Neural progenitor cell (in vitro differentiated cells): Measurements from ENCODE around the gene DSTN. TPM values are rescaled to one million over a fixed set of nuclear protein-coding genes. Genes with fewer than 3 reads are reported as not detected.

ENCODE experiments used
- DNase-seq: peaks from one replicate; pipeline ENCODE4 v3.0.0-alpha.2; 2016; ENCODE audit warnings: low spot score
- H2AFZ ChIP-seq: fragments of 200-600 bp; sonication (generic); replicated peaks from 2 replicates; pipeline ENCODE4 v1.6.1; 2016; ENCODE audit warnings: antibody characterized with exemption
- H3F3A ChIP-seq: fragments of 200-600 bp; sonication (generic); 2 replicates; pipeline ENCODE4 v1.6.1; 2016; ENCODE audit warnings: antibody characterized with exemption, low read depth
- H3K27ac ChIP-seq: fragments of 200-600 bp; sonication (generic); 2 replicates; pipeline ENCODE4 v1.5.1; 2016; ENCODE audit warnings: mild to moderate bottlenecking
- H3K27me3 ChIP-seq: fragments of 200-600 bp; sonication (generic); 2 replicates; pipeline ENCODE4 v1.6.1; 2016; ENCODE audit warnings: mild to moderate bottlenecking, moderate library complexity
- H3K36me3 ChIP-seq: fragments of 200-600 bp; sonication (generic); 2 replicates; pipeline ENCODE4 v1.5.1; 2016
- H3K4me1 ChIP-seq: fragments of 200-600 bp; sonication (generic); 2 replicates; pipeline ENCODE4 v1.6.1; 2016; ENCODE audit warnings: mixed run types
- H3K4me2 ChIP-seq: fragments of 200-600 bp; sonication (generic); 2 replicates; pipeline ENCODE4 v1.6.1; 2016
- H3K4me3 ChIP-seq: fragments of 200-600 bp; sonication (generic); 2 replicates; pipeline ENCODE4 v1.5.1; 2016
- H3K79me2 ChIP-seq: fragments of 200-600 bp; sonication (generic); 2 replicates; pipeline ENCODE4 v1.6.1; 2016; ENCODE audit warnings: low read depth
- H3K9ac ChIP-seq: fragments of 200-600 bp; sonication (generic); 2 replicates; pipeline ENCODE4 v1.6.1; 2016
- H3K9me3 ChIP-seq: fragments of 200-600 bp; sonication (generic); 2 replicates; pipeline ENCODE4 v1.5.1; 2016; ENCODE audit warnings: low read depth
- H4K20me1 ChIP-seq: fragments of 200-600 bp; sonication (generic); 2 replicates; pipeline ENCODE4 v1.6.1; 2016; ENCODE audit warnings: low read depth
- H3K27ac Mint-ChIP-seq: 3 replicates; pipeline ENCODE4 v1.8.0; 2021; ENCODE audit warnings: mixed read lengths
- H3K27me3 Mint-ChIP-seq: 2 replicates; pipeline ENCODE4 v1.8.0; 2022; ENCODE audit warnings: low read depth, mild to moderate bottlenecking, inconsistent platforms, moderate library complexity, mixed read lengths; ENCODE audit not compliant: insufficient read depth
- H3K36me3 Mint-ChIP-seq: 3 replicates; pipeline ENCODE4 v1.8.0; 2021; ENCODE audit warnings: mixed read lengths
- H3K4me1 Mint-ChIP-seq: 3 replicates; pipeline ENCODE4 v1.8.0; 2021; ENCODE audit warnings: mixed read lengths
- H3K4me3 Mint-ChIP-seq: 3 replicates; pipeline ENCODE4 v1.8.0; 2021; ENCODE audit warnings: mild to moderate bottlenecking, moderate library complexity, mixed read lengths
- H3K9me3 Mint-ChIP-seq: 3 replicates; pipeline ENCODE4 v1.8.0; 2020; ENCODE audit warnings: mixed read lengths
- CTCF ChIP-seq: fragments of 200-600 bp; sonication (generic); IDR thresholded peaks from 2 replicates; pipeline ENCODE4 v1.5.1; 2017; ENCODE audit warnings: antibody characterized with exemption, mild to moderate bottlenecking
- EZH2 ChIP-seq: fragments of 200-600 bp; sonication (generic); IDR thresholded peaks from 2 replicates; pipeline ENCODE4 v1.6.1; 2017; ENCODE audit warnings: antibody characterized with exemption, mild to moderate bottlenecking, moderate library complexity
- EZH2phosphoT487 ChIP-seq: fragments of 200-600 bp; sonication (generic); IDR thresholded peaks from 2 replicates; pipeline ENCODE4 v1.6.1; 2017; ENCODE audit warnings: antibody characterized with exemption
- total RNA-seq: library from RNA; depleted of rRNA; stranded (reverse); fragments of >200 nt; gene quantifications from 2 replicates; pipeline ENCODE4 v1.2.3, GENCODE V29; 2015; ENCODE audit warnings: low replicate concordance

DSTN gene
- total RNA-seq, 1 donor from 2014 or later: 158 TPM

GRCh38 chr20:17625246-17626051 is 55.6 kb downstream of the DSTN start:
- no peak for TF ChIP-seq EZH2phosphoT487
- TF ChIP-seq CTCF: no peak
- no peak for TF ChIP-seq EZH2

GRCh38 chr20:17626217-17627007 is 56.5 kb downstream of the DSTN start:
- Mint-ChIP-seq H3K36me3 (peaks cover 11% of the 10 kb centered on the region), H3K4me1 (peaks cover 5% of the 10 kb centered on the region), H3K9me3 (no peaks in the 10 kb centered on the region), H3K4me3 (no peak overlapping the region), H3K27ac (no peak overlapping the region), H3K27me3 (peaks cover 10% of the 10 kb centered on the region)
- Histone ChIP-seq H3K9me3 (no peaks in the 10 kb centered on the region), H3F3A (no peaks in the 10 kb centered on the region), H2AFZ (no peak overlapping the region), H3K27me3 (no peaks in the 10 kb centered on the region), H3K36me3 (no peaks in the 10 kb centered on the region), H4K20me1 (peaks cover 5% of the 10 kb centered on the region), H3K9ac (no peak overlapping the region), H3K4me1 (no peaks in the 10 kb centered on the region), H3K79me2 (no peaks in the 10 kb centered on the region), H3K27ac (no peak overlapping the region), H3K4me3 (no peak overlapping the region), H3K4me2 (no peak overlapping the region)
- TF ChIP-seq EZH2: no peak
- TF ChIP-seq CTCF: no peak
- no peak for TF ChIP-seq EZH2phosphoT487
- no peak for DNase-seq

More at GRCh38 chr20:17625246-17626051, 55.6 kb downstream of the DSTN start:
- Histone ChIP-seq H3F3A (no peaks in the 10 kb centered on the region), H3K9ac (no peak overlapping the region), H2AFZ (no peak overlapping the region), H3K79me2 (no peaks in the 10 kb centered on the region), H3K9me3 (no peaks in the 10 kb centered on the region), H3K4me2 (no peak overlapping the region), H4K20me1 (peaks cover 5% of the 10 kb centered on the region), H3K4me3 (no peak overlapping the region), H3K27ac (no peak overlapping the region), H3K4me1 (no peaks in the 10 kb centered on the region), H3K36me3 (no peaks in the 10 kb centered on the region), H3K27me3 (no peaks in the 10 kb centered on the region)
- Mint-ChIP-seq H3K27ac (no peak overlapping the region), H3K36me3 (peaks cover 11% of the 10 kb centered on the region), H3K27me3 (peaks cover 8% of the 10 kb centered on the region), H3K4me1 (peaks cover 5% of the 10 kb centered on the region), H3K9me3 (no peaks in the 10 kb centered on the region), H3K4me3 (no peak overlapping the region)
- DNase-seq: no peak

- H3F3A ChIP-seq: no peaks in the 10 kb centered on the region
- H3K9me3 ChIP-seq: no peaks in the 10 kb centered on the region
- no peak for TF ChIP-seq EZH2phosphoT487
- TF ChIP-seq EZH2: no peak
- TF ChIP-seq CTCF: no peak
- Mint-ChIP-seq H3K27me3 (peaks cover 8% of the 10 kb centered on the region), H3K4me1 (peaks cover 5% of the 10 kb centered on the region), H3K36me3 (peaks cover 14% of the 10 kb centered on the region), H3K4me3 (no peak overlapping the region), H3K9me3 (no peaks in the 10 kb centered on the region), H3K27ac (no peak overlapping the region)
- no peak overlapping the region for H3K9ac ChIP-seq
- DNase-seq: no peak
- peaks cover 5% of the 10 kb centered on the region for H4K20me1 ChIP-seq
- H3K36me3 ChIP-seq: no peaks in the 10 kb centered on the region
- no peaks in the 10 kb centered on the region for H3K4me1 ChIP-seq
- no peak overlapping the region for H3K4me3 ChIP-seq
- H3K27me3 ChIP-seq: no peaks in the 10 kb centered on the region
- no peaks in the 10 kb centered on the region for H3K79me2 ChIP-seq
- H3K27ac ChIP-seq: no peak overlapping the region
- H2AFZ ChIP-seq: no peak overlapping the region
- no peak overlapping the region for H3K4me2 ChIP-seq
Measured at GRCh38 chr20:17627101-17627955, 57.5 kb downstream of the DSTN start.
